Measurements from ENCODE around the gene H1-8.

DNA sequence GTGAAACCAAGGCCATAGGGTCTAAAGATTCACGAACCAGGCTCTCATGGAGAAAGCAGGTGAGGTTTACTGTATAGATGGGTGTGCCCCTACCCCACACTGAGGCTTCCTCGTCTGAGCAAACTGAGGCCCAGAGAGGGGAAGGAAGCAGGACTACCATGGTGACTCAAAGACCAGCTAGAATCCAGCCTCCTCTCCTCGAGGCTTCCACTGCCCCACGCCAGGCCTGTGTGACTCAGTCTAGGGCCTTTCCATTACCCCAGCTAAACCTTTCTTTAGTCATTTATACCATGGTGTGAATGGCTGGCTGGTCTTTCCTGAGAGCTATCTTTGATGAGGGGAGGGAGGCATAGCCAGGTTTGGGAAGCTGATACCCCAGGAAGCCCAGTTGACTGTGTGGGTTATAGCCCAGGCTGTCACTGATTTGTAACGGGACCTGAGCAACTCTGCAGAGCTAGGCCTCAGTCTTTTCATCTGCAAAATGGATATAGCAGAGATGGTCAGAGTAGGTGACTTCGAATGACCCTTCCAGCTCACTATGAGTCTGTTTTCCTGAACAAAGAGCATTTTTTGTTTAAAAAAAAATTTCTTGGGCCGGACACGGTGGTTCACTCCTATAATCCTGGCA is 17.5 kb upstream of the H1-8 start:
- TF ChIP-seq, protein P1, sequence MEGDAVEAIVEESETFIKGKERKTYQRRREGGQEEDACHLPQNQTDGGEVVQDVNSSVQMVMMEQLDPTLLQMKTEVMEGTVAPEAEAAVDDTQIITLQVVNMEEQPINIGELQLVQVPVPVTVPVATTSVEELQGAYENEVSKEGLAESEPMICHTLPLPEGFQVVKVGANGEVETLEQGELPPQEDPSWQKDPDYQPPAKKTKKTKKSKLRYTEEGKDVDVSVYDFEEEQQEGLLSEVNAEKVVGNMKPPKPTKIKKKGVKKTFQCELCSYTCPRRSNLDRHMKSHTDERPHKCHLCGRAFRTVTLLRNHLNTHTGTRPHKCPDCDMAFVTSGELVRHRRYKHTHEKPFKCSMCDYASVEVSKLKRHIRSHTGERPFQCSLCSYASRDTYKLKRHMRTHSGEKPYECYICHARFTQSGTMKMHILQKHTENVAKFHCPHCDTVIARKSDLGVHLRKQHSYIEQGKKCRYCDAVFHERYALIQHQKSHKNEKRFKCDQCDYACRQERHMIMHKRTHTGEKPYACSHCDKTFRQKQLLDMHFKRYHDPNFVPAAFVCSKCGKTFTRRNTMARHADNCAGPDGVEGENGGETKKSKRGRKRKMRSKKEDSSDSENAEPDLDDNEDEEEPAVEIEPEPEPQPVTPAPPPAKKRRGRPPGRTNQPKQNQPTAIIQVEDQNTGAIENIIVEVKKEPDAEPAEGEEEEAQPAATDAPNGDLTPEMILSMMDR (conservative IDR thresholded peaks at IDR 0.05) = no peak
- TF ChIP-seq EZH2 (IDR thresholded peaks at IDR 0.05; ENCODE audit: low read depth) = no peak
